NCI-H1092 treated with DMSO at 0.1 percent for 48 hours (cell line): ENCODE data around the gene FAM32A.

Source experiments
- DNase-seq: peaks from one replicate; lab custom pipeline; 2025; lab: John Stamatoyannopoulos, UW

Gene FAM32A

DNA sequence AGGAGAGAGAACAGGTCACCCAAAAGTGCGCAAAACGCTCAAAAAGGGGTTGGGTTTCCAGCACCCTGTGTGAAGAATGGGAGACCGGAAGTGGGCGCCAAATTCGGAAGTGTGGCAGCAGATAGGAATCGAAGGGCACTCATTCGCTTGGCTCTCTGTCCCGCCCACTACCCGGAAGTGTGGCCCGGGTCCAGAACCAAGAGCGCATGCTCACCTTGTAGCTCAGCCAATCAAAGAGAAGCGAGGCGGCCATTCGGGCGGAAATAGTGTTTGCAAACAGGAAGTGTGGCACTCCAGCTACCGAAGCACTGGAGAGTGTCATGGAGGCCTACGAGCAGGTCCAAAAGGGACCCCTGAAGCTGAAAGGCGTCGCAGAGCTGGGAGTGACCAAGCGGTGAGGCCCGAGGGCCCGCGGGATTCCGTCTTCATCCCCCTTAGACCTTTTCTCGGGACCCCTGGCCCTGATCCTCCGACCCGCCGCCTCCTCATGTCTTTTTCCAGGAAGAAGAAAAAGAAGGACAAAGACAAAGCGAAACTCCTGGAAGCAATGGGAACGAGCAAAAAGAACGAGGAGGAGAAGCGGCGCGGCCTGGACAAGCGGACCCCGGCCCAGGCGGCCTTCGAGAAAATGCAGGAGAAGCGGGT is at the start of gene FAM32A:
Gene FAM32A (plus strand): TSS at position 288 of the 645 bp plus-strand sequence. CDS start 33 bp downstream, at position 321.
- DNase-seq = peak; percentile 98

DNA sequence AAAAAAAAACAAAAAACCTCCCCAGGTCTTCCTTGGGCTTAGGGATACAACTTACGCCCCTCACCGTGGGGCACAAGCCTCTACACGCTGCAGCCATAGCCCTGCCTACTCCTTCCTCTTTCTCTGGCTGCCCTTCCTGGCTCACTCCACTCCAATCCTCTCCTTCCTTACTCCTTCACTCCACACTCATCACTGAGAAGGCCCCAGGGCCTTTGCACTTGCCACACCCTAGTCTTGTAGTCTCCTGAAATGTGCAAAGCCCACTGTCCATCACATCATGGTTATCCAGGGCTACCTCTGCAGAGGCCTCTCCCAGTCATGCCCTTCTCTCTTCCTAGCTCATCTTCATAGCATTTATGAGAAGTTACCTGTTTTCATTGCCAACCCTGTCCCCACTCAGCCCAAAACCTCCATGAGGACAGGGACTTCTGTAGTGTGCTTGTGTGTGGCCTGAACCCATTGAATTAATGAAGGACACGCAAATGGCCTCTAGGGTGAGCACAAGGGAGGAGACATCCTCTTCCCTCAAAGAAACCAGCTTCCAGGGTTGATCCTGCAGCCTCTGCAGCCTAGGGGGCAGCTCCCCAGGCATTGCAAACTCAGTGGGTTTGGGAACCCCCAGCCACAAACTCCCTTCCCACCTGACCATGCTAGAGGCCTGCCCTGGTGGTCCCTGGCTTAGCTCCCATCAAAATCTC is 49.6 kb upstream of the FAM32A start:
- DNase-seq = no peak

DNA sequence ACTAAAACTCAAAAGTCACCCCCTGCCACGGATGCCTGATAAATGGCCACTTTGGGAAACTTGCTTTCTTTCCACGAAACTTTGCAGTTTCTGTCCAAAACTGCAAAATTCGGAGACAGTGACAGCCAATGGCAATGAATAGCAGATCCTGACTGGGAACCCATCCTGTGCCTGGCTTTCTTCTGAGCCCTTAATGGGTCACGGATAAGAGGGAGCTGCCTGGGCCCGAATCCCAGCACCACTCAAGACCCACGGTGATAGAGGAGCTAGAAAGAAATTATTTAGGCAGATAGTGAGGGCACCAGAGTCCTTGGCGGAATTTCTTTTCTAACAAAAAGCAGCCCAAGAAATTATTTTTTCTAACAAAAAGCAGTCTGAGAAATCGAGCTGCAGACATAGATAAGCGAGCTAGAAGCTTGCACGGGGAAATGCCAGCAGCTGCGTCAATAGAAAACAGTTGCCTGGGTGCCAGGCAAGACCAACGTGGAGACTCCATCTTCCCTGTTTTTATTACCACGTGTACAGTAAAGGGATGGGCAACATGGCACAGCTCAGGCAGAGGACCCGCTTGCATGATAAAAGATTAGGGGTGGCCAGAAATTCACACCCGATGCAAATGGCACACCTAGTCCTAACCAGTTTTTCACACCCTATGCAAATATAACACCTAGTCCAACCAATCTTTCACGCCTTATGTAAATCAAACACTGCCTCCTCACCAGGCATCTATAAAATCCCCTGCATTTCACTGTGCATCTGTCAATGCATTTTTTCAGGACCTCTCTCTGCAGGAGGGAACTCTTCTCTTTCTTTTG is 48.8 kb upstream of the FAM32A start:
- peak; percentile 32 for DNase-seq

DNA sequence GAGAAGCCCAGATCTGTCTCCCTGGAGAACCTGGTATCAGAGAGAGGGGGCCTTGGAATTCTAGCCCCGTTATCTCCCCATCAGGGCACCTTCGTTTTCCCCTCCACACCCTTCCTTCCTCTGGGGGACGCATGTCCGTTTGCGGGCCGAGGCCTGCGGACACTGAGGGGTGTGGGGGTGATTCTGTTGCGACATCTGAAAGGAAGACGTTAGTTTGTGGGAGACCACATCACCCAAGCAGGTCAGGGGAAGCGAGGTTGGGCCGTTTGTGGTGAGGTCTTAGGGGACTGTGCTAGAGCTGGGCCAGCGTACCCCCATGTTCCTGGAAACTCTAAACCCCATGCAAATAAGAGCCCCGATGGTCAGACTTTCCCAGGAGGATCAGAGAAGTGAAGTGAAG is 45.5 kb upstream of the FAM32A start:
- DNase-seq = no peak

DNA sequence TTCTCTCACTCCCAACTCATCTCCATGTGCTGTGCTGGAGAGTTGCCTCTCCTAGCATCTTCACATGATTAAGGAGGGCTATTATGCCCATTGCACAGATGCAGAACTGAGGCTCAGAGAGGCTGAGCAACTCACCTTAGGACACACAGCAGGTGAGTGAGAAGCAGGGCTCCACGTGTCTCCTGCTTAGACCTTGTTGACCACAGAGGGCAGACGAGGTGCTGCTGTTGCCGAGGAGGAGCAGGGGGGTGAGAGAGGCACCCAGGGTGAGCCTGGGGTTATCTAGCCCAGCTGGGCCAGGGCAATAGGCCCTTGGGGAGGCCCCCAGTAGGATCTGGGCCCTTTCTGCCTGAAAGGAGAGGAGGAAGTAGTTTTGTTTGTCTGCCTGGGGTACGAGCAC is 44.2 kb upstream of the FAM32A start:
- no peak for DNase-seq

DNA sequence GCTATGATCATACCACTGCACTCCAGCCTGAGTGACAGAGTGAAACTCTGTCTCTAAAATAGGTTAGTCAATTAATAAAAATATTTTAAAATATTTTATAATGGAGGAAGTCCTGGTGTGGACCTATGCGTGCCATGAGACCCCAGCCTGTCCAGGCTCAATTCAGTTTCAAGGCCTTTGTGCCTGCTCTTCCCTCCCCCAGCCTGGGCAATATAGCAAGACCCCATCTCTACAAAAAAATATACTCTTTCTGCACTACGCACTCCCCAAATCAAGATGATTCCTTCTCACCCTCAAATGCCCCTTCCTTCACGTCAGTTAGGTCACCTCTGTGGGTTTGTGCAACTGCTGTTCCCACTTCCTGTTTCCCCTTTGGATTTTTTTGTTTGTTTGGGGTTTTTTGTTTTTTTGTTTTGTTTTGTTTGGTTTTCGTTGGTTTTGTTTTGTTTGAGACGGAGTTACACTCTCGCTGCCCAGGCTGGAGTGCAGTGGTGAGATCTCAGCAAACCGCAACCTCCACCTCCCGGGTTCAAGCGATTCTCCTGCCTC is 43.1 kb upstream of the FAM32A start:
- no peak for DNase-seq

DNA sequence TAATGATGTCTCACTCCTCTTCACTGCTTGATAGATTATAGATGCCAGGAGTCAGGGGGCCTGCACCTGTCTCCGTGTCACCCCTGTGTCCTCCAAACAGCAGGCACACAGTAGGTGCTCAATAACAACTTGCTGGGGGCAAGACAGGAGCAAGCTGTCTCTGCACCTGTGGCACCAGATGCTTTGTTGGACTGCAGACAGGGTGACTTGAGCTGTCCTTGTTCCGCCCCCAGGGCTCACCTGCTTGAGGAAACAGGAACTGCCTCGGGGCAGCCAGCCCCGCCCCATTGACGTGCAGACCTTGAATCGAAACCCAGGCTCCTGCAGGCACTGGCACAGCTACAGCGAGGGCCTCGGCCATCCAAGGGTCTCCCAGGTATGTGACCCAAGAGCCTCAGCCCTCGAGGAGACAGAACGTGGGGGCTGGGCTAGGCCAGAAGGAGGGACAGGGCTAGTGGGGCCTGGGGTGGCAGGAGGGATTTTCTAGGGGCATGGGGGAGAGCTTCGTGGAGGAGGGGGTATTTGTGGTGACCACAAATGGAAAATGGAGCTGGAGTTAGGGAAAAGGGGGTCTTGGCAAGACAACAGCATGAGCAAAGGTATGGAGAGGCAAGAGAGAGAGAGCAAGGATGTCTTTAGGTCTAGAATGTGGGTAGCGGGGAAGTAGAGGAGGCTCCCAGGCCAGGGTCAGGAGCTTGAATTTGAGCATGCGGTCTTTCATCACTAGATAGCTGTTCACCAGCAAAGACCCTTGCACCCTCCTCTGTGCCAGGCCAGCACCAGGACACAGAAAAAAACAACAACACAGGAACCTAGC is 41.6 kb upstream of the FAM32A start, which contains the start of gene HSH2D:
Gene HSH2D (plus strand): TSS at position 287 of the 817 bp plus-strand sequence. CDS start 5,066 bp downstream, outside the sequence.
- no peak for DNase-seq

DNA sequence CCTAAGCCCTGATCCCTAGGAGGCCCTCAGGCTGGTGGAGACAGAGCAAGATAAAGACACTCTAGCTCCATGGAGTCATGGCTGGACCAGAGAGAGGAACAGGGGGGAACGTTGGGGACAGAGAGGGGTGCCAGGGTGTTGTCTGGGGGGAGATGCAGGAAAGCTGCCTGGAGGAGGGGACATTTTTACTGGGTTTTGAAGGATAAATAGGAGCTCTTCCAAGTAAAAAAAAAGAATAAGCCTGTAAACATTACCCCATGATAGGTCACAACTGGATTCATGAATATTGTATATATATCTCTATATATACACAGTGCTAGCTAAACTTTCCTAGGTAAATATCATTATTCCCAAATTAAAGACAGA is 41.0 kb upstream of the FAM32A start:
- DNase-seq = no peak

DNA sequence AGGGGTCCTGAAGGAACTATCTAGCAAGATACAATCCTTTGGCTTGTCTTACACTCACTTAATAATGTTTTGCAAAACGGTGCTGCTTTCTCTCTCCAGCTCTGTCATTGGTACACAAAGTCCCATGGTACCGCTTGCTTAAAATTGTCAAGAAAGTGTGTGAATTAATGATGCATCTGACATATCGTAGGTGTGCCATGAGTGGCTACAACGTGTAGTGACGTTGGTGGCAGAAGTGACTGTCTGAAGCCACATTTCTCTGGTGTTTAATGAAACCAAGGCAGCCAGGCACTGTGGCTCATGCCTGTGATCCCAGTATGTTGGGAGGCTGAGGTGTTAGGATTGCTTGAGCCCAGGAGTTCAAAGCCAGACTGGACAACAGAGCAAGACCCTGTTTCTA is 39.1 kb upstream of the FAM32A start:
- no peak for DNase-seq

DNA sequence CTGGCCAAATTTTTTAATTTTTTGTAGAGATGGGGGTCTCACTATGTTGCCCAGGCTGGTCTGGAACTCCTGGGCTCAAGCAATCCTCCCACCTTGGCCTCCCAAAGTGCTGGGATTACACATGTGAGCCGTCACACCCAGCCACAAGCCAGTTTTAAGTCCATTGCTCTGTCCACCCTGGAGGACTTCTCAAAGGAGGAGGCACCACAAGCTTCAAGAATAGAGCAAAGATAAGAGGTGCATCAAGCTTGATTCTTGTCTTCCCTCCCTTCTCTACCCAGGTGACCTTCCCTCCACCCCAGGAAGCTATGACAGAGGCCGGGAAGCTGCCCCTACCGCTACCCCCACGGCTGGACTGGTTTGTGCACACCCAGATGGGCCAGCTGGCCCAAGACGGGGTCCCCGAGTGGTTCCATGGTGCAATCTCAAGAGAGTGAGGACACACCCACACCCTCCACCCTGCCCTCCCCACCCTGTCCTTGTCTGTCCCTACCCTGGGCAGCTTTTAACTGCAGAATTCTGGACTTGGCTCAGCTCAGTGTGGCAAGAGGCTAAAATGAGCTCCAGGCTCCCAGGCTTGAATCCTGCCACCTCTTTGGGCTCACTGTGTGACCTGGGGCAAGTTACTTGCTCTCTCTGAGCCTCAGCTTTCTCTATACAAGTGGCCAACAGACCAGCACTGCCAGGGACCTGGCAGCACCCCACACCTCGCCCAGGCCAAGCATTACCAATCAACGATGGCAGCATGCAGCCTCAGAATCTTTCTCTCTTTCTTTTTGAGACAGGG is 36.6 kb upstream of the FAM32A start:
- no peak for DNase-seq

DNA sequence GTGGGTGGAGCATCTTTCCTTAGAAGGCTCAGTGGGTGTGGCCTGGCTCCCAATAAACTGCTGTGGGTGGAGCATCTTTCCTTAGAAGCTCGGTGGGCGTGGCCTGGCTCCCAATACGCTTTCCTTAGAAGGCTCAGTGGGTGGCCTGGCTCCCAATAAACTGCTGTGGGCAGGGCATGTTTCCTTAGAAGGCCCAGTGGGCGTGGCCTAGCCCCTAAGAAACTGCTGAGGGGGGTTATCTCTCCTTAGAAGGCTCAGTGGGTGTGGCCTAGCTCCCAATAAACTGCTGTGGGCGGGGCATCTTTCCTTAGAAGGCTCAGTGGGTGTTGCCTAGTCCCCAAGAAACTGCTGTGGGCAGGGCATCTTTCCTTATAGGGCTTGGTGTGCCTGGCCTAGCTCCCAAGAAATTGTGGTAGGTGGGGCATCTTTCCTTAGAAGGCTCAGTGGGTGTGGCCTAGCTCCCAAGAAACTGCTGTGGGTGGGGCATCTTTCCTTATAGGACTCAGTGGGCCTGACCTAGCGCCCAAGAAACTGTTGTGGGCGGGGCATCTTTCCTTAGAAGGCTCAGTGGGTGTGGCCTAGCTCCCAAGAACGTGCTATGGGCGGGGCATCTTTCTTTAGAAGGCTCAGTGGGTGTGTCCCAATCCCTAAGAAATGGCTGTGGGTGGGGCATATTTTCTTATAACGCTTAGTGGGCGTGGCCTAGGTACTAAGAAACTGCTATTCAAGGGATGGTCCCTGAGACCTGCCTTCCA is 31.5 kb upstream of the FAM32A start:
- DNase-seq = no peak

DNA sequence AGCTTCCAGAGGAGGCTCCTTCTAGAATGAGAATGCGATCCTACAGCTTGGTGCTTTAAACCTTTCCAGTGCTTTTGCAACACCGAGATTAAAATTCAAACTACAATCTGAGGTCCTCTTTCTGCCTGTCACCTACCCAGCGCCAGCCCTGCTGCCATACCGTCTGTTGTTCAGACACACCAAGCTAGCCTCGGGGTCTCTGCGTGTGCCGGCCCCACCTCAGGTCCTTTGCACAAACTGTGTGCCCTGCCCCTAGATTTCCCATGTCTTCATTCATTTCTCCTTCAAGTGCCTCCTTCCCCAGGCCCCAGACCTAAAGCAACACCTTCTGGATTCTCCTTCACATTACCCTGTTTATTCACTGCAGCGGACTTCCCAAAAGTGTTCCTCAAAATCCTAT is 30.7 kb upstream of the FAM32A start:
- no peak for DNase-seq

DNA sequence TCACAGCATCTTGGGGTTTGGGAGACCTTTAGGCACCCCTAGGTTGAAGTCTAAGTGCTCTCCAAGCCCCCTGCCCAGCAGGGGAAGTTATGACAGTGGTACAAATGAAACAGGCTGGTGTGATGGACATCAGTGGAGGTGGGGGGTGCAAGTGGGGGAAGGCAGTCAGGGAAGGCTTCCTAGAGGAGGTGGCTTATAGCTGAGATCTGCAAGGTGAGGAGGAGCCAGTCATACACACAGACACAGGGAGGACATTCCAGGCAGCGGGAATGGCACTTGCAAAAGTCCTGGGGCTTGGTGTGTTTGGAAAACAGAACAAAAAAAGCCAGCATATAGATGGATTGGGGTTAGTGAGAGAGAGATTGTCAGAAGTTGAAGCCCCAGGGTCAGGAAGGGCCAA is 30.1 kb upstream of the FAM32A start:
- DNase-seq = no peak

DNA sequence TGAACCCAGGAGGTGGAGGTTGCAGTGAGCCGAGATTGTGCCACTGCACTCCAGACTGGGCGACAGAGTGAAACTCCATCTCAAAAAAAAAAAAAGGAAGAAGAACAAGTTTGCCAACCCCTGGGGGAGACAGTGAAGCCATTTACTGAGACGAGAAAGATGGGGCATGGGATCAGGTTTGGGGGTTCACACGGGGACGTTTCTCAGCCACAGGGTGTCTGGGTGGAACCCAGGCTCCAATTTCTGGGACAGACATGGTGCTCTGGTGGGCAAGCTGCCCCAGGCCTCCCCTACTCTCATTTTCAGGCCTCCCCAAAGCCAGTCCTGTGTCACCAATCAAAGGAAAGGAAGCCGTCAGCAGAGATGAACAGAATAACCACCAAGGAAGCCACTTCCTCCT is 28.3 kb upstream of the FAM32A start:
- no peak for DNase-seq

DNA sequence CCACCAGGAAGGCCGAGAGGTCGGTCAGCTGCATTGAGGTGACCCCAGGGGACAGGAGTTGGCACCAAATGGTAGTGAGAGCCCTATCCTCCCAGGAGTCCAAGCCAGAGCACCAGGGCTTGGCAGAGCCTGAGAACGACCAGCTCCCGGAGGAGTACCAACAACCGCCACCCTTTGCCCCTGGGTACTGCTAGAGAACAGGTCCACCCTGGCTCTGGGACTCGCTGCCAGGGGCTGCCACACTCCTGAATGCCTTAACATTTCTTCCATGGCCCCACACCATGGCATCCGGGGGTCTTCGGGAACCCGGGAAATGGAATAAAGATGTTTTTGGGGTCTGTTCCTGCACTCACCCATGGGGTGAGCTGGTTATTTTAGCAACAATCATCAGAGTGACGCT is 27.6 kb upstream of the FAM32A start:
- DNase-seq = no peak

DNA sequence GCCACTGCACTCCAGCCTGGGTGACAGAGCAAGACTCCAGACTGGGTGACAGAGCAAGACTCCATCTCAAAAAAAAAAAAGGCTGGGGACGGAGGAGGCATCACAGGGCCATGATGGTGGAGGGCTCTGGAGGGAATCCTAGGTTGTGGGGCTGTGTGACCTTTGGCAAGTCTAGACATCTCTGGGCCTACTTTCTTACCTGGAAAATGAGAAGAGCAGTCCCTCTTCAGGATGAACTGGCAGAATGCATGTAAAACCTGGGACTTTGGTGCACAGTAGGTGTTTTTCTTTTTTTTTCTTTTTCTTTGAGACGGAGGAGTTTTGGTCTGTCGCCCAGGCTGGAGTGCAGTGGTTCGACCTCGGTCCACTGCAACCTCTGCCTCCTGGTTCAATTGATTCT is 25.6 kb upstream of the FAM32A start:
- DNase-seq = no peak

DNA sequence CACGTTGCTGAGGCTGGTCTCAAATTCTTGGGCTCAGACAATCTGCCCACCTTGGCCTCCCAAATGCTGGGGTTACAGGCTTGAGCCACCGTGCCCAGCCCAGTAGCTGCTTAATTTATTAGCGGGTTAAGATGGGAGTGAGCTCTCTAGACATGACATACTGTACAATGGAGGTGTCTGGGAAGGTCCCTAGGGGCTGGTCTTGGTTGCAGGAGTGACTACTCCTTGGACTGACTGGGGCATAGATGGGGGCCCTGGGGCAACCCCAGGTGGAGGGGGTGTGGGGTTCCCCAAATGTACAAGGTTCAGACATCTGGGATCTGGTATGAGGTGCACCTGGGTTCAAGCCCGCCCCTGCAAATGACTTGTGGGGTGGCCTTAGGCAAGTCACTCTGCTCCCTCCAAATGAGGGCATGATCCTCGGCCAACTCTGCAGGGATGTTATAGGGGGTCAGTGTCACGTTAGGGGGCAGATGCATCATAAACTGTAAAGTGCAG is 24.7 kb upstream of the FAM32A start:
- no peak for DNase-seq

DNA sequence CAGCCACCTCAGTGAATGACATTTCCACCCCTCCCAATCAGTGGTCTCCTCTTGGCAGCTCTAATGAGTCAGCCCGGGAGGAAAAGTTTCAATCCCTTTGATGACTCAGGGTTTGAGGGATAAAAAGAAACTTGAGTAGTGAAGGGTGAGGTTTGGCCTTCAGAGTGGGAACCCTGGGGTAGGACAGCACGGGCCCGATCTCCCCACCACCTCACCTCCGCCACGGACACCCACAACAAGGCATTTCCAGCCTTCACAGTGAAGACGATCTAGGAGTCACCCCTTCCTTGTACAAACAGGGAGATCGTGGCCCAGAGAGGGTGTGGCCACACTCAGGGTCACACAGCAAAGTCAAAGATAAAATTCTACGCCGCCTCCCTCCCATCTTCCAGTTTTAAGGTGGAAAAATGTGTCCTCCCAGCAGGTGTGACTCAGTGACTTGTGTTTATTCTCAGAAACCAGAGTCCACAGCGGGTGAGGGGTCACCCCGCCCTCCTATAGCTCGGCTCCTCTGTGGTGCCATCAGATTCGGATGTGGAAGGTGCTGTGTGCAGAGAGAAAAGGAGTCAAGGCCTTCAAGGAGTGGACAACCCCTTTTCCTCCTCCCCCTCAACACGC is 24.2 kb upstream of the FAM32A start:
- DNase-seq = no peak

DNA sequence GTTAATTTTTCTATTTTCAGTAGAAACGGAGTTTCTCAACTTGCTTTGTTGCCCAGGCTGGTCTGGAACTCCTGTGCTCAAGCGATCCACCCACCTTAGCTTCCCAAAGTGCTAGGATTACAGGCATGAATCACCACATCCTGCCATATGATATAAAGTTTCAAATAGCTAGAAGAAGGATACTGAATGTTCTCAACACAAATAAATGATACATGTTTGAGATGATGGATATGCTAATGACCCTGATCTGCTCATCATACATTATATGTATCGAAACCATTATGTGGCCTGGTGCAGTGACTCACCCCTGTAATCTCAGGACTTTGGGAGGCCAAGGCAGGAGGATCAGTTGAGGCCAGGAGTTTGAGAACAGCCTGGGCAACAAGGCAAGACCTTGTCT is 23.4 kb upstream of the FAM32A start:
- DNase-seq = no peak
